Endometrial microvascular endothelial cells (primary cell): ENCODE data around the gene PAX4. TPM values are rescaled to one million over a fixed set of nuclear protein-coding genes. Genes with fewer than 3 reads are reported as not detected.

Experiments used
- in situ Hi-C: cut with HindIII; loops from 2 replicates; pipeline ENCODE4 v1.10.0; 2017; ENCODE audit warnings: low sequenced_read_pairs, low pct_unique_long_range_greater_than_20kb; ENCODE audit errors: inconsistent ontology term
- total RNA-seq: library from RNA; depleted of rRNA; stranded (reverse); fragments of >200 nt; gene quantifications from one replicate; pipeline ENCODE4 v1.2.3, GENCODE V29; 2015; ENCODE audit errors: inconsistent ontology term

Gene PAX4, protein sequence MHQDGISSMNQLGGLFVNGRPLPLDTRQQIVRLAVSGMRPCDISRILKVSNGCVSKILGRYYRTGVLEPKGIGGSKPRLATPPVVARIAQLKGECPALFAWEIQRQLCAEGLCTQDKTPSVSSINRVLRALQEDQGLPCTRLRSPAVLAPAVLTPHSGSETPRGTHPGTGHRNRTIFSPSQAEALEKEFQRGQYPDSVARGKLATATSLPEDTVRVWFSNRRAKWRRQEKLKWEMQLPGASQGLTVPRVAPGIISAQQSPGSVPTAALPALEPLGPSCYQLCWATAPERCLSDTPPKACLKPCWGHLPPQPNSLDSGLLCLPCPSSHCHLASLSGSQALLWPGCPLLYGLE
- total RNA-seq, result not detected

GRCh38 chr7:127618042-127618441, at the start of gene PAX4:
PAX4 (minus strand) TSS chr7:127618142; CDS start chr7:127615928, 2,214 bp downstream.
- in situ Hi-C loops, result no loop called here

DNA sequence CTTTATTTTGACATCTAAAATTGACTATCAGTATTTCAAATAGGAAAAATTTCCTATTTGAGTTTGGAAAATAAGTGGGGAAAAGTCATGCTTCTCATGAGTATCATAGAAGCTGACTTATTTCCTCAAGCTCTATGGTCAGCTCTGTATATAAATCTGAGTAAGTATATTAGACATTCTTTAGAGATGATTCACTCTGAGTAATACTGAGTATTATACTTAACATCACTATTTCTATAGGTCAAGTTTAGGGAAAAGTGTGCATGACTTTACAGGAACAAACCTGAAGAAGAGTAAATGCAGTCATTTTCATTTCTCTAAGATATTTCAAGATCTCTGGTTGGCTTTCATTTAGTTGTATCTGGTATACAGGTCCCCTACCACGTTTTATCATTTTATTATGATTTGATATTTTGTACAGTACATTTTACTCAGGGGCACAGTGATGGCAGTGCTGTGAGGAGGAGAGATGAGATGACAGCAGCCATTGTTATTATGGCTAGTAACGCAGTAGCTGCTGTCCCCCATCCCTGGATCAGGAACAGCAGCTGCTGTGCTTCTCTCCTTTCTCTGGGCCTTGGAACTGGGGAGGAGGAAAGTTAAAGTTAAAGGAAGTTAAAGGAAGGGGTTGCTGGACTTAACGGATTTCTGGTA, 49.2 kb upstream of the PAX4 start:
- in situ Hi-C loops, result no loop called here

DNA sequence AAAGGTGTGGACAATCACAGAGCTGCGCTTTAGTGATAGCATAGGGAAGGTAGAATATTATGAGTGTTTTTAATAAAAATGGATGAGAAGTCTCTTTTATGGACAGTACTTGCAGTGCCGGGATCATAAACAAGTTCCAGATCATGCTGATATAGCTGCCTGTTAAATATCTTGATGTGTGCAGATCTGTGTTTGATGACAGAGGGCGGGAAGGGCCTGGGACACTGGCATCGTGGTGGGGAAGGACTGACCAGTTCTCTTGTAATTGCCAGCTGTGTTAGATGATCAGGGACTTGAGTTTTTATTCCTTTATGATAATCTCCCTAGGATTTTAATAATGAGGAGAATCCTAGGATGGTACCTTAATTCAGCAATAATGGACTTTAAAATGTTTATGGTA, 48.7 kb upstream of the PAX4 start:
- in situ Hi-C loops, result no loop called here

GRCh38 chr7:127665922-127666321, 48.0 kb upstream of the PAX4 start:
- in situ Hi-C loops, result no loop called here

DNA sequence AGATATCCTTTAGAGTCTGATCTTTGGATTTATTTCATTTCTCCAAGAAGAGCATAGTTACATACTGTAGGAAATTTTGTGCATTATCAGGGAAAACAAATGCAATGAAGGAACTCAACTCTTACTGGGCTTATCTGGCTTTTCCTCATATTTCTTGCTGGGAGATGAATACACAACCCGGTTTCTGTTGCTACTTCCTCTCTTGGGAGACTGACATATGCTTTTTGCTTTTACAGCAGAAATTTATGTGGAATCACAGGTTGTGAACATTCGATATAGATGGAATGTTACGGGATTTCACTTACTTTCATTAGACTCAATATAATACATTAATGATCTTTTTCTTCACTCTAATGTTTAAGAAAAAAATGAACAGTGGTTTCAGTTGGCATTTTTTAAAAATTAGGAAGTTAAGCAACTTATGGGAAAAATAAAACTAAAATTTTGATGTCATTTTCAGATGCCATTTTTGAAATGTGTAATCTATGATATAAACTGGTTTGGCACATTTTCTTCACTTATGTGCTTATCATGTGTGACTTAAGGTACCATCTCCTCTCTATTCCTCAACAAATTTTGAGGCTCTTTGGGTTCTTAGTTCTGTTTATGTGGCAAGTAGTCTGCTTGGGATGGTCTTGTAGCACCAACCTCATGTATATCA, 41.2 kb upstream of the PAX4 start:
- in situ Hi-C loops, result no loop called here

DNA sequence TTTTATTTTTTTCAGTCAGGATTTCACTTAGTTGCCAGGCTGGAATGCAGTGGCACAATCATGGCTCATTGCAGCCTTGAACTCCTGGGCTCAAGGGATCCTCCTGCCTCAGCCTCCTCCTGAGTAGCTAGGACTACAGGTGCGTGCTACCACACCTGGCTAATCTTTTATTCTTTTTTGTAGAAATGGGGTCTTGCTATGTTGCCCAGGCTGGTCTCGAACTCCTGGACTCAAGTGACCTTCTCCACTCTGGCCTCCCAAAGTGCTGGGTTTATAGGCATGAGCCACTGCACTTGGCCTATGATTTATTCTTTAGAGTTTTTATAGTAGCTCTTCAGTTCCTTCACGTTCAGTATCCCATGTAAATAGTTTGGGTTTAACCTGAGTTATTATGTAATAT, 39.6 kb upstream of the PAX4 start:
- in situ Hi-C loops, result no loop called here

DNA sequence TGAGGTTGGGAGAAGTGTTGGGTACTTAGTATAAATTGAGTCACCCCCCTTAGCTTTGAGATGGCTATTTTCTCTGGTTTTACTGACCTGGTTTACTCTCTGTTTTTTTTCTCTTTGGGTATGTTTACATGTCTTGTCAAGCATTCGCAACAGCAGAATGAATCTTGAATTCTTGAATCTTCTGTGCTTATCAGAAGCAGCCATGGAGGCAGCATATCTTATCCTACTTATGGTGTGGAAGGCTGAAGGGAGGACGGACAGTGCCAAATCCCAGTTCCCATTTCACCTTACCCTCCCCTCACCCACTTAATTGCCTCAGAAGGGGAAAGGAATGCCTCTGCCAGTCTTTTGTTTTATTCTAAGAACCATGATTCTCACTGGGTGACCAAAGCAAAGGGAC, 37.8 kb upstream of the PAX4 start:
- in situ Hi-C loops, result no loop called here

DNA sequence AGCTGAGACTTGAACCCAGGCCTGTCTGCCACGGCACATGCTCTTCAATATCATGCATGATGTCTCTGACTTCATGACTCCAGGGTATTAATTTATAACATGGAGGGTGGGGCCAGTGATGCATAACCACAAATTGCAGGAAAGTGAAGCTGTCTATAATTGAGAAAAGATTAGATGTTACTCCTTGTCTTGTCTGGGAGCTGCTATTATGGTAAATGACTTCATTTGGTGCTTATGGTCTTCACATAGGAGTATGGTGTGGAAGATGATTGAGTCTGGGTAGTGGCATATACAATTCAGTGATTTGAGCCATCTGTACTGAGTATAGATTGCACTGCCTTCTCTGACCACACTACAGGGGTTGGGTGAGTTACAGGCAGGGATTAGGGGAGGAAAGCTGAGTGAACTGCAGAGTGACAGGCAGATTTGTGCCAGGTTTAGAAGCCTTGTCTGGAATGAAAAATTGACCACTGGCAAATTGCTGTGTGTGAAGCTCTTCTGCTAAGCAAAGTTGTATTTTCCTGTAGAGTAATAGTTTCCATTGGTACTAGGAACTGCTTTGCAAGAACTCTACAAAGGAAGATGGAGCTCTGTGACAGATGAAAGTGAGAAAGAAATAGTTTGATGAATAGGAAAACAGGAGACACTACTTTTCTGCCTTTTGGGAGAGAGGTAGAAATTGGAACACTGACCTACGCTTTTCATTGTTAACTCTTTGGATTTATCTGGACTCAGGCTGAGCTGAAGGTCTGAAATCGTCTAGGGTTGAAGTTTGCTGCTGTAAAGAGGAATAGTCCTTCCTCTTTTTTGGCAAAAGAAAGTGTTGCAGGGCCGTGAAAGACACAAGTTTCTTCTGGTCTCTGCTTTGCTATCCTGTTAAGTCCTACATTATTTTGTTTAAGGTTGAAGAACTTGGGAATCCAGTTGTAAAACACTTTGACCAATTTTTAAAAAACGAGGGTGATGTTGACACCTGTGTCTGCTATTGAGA, 36.8 kb upstream of the PAX4 start:
- in situ Hi-C loops, result no loop called here

DNA sequence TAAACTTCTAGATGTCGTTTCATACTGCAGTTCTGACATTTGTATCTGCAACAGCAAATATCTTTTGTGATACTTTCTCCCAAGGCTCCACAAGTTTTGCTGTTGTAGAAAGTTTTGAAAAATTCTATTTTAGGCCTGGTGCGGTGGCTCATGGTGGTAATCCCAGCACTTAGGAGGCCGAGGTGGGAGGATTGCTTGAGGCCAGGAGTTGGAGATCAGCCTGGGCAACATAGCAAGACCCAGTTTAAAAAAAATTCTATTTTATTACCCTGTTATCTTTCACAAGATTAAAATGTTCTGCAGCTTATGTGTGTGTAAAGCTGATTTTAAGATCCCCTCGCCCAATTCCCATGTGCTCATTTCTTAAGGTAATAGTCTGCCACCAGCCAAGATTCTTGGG, 35.5 kb upstream of the PAX4 start:
- in situ Hi-C loops, result no loop called here

GRCh38 chr7:127652333-127653248, 34.6 kb upstream of the PAX4 start:
- in situ Hi-C loops, result no loop called here

GRCh38 chr7:127651556-127652332, 33.8 kb upstream of the PAX4 start, which contains the start of gene SND1:
SND1 (plus strand) TSS chr7:127652194; CDS start chr7:127652374, 180 bp downstream.
- in situ Hi-C loops, result no loop called here

- in situ Hi-C loops, result no loop called here
Observed at GRCh38 chr7:127650847-127651555, 33.1 kb upstream of the PAX4 start.

DNA sequence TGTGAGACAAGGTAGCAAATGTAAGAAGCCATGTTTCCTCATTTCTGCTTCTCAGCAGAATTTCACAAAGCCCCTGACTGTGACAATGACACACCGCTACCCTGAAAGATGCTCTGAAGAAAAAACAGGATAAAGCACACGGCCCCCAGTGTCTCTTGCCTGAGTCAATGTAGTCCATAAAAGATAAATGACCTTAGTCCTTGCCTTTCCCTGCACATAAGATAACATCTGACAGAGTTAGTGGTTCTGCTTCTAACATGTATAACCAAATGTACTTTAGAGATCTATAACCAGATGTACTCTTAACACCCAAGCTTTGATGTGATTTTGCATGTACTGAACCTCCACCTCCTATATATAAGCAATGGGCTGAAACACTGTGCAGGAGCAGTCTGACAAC, 31.0 kb upstream of the PAX4 start:
- in situ Hi-C loops, result no loop called here

- in situ Hi-C loops, result no loop called here
Observed at GRCh38 chr7:127647636-127648035, 29.7 kb upstream of the PAX4 start.

DNA sequence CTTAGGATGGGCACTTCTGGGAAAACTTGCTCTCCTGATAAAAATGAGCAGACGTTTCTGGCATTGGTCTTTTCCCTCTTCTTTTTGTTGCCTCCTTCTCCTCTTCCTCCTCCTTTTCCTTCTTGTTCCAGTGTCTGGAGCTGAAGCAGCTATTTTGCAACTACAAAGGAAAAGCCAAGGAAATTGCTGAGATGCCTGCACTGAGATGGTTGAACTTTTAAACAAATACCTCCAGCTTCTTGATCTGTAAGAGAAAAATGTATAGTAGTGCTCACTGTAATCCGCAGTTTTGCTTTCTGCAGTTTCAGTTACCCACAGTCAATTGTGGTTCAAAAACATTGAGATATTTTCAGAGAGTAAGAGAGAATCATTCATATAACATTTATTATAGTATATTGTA, 26.5 kb upstream of the PAX4 start:
- in situ Hi-C loops, result no loop called here

- in situ Hi-C loops, result no loop called here
Observed at GRCh38 chr7:127638197-127638596, 20.3 kb upstream of the PAX4 start.
